GM18951 (cell line): Measurements from ENCODE around the gene TMEM100.

ENCODE experiments used
- POLR2A ChIP-seq: IDR thresholded peaks from 4 replicates; pipeline ENCODE4 v1.6.1; 2011; ENCODE audit warnings: mild to moderate bottlenecking; ENCODE audit not compliant: insufficient read length, insufficient read depth; ENCODE audit errors: extremely low read depth
- in situ Hi-C: fragments of 300-500 bp; cut with MboI; formaldehyde crosslinking; loops from one replicate; pipeline ENCODE4 v1.12.0; 2022; ENCODE audit warnings: low sequenced_read_pairs, mixed read lengths, inconsistent platforms; ENCODE audit not compliant: unreplicated experiment

TMEM100 gene

GRCh38 chr17:55702150-55702549 is 20.5 kb downstream of the TMEM100 start:
- no peak for TF ChIP-seq POLR2A
- in situ Hi-C loops = no loop called here

GRCh38 chr17:55699181-55699860 is 23.3 kb downstream of the TMEM100 start:
- TF ChIP-seq POLR2A = no peak
- in situ Hi-C loops = no loop called here

- in situ Hi-C loops = no loop called here
- no peak for TF ChIP-seq POLR2A
Observed at GRCh38 chr17:55694286-55694910, 28.3 kb downstream of the TMEM100 start.

- TF ChIP-seq POLR2A = no peak
- in situ Hi-C loops = no loop called here
Observed at GRCh38 chr17:55693254-55694216, 29.1 kb downstream of the TMEM100 start.

DNA sequence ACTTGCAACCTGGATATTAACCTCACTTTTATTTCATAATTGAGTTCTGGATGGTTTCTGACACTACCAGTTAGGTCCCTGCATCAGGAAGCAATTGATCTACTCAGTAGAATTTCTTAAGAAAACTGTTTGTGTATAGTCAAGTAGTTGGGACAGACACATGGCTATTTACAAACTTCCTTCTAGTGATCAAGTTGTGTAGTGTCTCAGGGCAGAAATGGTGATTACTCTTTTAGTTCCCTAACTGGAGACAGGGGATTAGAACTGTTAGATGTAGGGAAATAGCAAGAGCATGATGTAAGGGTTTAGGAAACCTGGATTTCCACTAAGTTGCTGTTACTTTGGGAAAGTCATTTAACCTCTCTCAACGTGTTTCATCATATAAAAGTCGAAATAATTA is 30.4 kb downstream of the TMEM100 start:
- no peak for TF ChIP-seq POLR2A
- in situ Hi-C loops = no loop called here

DNA sequence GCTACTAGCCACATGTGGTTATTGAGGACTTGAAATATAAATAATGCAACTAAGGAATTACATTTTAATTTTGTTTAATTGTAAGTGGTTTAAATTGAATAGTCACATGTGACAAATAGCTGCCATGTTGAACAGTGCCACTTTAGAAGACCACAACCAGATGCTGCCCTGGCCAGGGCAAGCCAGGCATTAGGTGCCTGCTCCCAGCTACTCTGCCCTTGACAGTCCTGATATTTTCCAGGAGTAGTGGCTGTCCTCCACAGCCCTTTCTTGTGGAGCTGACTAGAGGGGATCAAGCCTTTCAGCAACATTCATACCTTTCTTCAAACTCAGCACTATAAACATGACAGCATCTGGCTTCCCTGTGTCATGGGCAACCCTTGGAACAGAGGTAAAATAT is 31.0 kb downstream of the TMEM100 start:
- no peak for TF ChIP-seq POLR2A
- in situ Hi-C loops = no loop called here

DNA sequence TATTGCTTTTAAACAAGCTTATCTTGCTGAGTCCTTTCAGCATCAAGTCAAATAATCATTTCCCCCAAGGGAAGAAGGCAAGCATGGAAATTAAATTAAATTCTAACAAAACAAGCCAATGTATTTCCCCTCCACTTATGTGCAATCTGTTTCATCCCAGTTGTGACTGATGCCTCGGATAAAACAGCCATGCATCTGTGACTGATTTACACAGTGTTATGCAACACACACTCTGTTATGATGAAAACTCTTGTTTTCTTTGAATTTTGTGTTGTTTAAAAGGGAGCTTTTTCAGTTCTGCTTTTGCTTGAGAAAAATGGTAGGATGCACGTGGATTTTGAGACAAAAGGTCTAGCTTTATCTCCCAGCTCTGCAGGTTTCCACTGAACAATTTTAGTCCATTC is 32.6 kb downstream of the TMEM100 start:
- in situ Hi-C loops = no loop called here
- TF ChIP-seq POLR2A = no peak

- TF ChIP-seq POLR2A = no peak
- in situ Hi-C loops = no loop called here
Observed at GRCh38 chr17:55689672-55690071, 33.0 kb downstream of the TMEM100 start.

- in situ Hi-C loops = no loop called here
Observed at GRCh38 chr17:55688057-55688456, 34.6 kb downstream of the TMEM100 start.

GRCh38 chr17:55687037-55687436 is 35.6 kb downstream of the TMEM100 start:
- no peak for TF ChIP-seq POLR2A
- in situ Hi-C loops = no loop called here

More at GRCh38 chr17:55688057-55688456, 34.6 kb downstream of the TMEM100 start:
- TF ChIP-seq POLR2A = no peak

GRCh38 chr17:55683550-55684315 is 38.9 kb downstream of the TMEM100 start:
- in situ Hi-C loops = no loop called here
- TF ChIP-seq POLR2A = no peak

GRCh38 chr17:55681342-55681700 is 41.3 kb downstream of the TMEM100 start:
- no peak for TF ChIP-seq POLR2A
- in situ Hi-C loops = no loop called here
